Stimulated activated CD4-positive, alpha-beta T cell treated with anti-CD3 and anti-CD28 coated beads, Interleukin-15, amount 100 ng/mL, for 24 hours (primary cell): ENCODE data around the gene SYNJ2.

ENCODE experiments used
- DNase-seq: peaks from one replicate; pipeline ENCODE4 v3.0.0-alpha.2; 2020

The SYNJ2 gene

DNA sequence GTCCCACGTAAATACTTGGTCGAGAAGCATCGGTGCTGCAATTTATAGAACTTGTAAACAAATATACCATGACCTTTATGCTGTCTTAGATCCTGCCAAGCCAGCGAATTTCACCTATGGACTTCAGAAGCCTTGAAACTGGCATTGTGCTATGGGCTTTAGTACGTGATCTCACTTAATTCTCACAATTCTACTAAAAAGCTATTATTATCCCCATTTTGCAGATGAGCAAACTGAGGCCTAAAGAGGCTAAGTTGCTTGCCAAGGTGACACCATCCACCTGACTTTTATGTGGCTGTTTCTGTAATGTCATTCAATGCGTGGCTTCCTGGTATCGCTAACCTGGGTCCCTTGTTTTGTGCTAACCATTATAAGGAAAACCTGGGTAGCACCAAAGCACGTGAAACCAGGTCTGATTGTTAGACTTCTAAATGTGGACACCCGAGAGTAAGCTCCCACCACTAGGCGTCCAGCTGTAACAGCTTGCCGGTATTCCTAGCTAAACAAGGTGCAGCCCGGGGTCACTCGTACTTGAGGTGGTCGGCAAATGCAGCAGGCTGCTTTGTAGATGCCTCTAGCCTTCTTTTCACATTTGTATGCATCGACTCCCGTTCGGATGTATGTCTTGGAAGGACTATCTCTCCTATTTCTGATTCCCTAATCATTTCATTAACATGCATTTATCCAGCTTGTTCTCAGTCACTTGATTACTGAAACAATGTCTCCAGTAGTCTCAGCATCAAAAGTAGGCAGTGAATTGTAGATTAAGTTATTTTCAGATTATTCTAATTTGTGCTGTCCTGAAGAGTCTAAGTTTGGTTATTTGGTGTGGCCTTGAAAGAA is 1.1 kb downstream of the SYNJ2 start:
- peak; percentile 19 for DNase-seq

- no peak for DNase-seq
Observed at GRCh38 chr6:157983406-157984119, 1.9 kb downstream of the SYNJ2 start.

- no peak for DNase-seq
Observed at GRCh38 chr6:157984128-157984527, 2.5 kb downstream of the SYNJ2 start.

DNA sequence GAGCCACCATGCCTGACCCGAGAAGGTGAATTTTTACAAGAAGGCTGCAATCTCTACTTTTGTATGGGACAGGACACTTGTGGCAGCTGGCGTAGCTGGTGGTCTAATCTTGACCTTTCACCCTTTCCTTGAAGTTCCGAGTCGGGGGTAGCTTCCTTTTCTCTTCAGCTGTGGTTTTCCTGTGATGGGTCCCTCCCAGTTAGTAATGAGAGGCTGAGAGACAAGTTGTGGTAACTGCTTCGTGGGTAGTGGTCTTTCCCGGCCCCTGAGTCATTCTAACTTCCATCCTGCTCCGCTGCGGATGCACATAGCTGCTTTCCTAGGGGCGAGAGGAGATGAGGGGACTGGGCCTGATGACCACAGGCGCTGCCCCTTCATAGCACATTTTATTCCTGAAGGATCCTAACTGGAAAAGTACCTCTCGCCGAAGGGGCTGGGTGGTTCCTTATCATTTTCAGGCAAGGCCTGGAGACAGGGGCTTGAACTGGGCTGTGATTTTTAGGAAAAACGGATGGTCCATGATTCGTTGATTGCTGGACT is 3.1 kb downstream of the SYNJ2 start:
- DNase-seq = peak; percentile 21

GRCh38 chr6:157985378-157986155 is 3.9 kb downstream of the SYNJ2 start:
- no peak for DNase-seq

- no peak for DNase-seq
Observed at GRCh38 chr6:157987788-157988699, 6.4 kb downstream of the SYNJ2 start.

DNA sequence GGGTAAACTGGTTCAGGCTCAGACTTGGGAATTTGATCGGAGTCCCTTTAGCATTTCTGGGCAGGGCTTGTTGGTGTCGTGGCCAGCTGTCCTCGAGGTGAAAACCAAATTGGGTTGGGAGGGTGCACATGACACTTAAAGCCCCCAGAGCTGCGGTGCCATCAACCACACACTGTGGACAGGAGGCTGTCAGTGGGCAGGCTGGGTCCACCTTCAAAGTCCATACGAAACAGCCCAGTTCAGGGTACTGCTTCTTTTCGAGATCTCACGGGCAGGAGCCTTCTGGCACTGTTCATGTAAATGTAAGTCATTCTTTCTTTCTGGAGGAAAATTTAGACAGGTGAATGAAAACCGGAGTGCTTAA is 7.0 kb downstream of the SYNJ2 start:
- DNase-seq = no peak

- DNase-seq = peak; percentile 42
Observed at GRCh38 chr6:157989541-157990289, 8.1 kb downstream of the SYNJ2 start.

DNA sequence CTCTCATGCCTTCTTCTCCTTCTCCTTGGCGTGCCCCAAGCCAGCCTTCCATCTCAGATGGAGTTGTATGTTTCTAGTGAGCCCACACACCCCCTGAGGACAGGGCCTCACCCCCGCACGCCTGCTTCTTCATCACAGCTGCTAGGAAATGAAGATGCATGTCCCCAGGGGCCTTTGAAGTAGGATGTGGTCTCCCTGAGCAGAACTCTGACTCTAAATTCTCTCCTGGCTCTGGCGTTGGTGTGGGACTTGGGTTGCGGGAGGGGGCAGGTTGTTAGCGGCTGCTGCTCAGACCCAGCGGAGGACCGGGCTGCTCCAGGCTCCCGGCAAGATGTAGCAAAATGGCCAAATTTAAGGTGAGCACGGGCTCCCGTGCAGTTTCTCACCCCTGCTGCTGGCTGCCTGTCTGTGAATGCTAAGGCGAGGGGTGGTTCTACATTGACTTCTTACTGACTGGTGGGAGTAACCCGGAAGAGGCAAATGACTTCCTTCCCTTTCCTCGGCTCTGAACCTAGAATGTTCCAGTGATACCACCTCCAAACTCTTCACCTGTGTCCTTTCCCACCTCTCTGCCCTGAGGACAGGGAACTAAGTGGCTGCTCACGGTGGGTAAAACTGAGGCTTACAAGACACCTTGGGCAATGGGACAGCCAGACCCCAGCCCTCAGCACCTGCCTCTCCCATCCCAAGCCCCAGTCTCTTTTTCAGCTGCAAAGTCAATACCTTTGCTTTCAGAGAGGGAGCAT is 8.8 kb downstream of the SYNJ2 start:
- peak; percentile 53 for DNase-seq

GRCh38 chr6:157991067-157991432 is 9.4 kb downstream of the SYNJ2 start:
- DNase-seq = no peak

DNA sequence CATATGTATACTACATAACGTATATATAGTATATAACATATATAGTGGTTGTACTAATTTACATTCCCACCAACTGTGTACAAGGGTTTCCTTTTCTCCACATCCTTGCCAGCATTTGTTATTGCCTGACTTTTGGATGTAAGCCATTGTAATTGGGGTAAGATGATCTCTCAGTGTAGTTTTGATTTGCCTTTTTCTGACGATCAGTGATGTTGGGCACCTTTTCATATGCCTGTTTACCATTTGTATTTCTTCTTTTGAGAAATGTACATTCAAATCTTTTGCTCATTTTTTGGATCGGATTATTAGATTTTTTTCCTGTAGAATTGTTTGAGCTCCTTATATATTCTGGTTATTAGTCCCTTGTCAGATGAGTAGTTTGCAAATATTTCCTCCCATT is 11.4 kb downstream of the SYNJ2 start:
- DNase-seq = no peak

- DNase-seq = no peak
Observed at GRCh38 chr6:157994125-157994795, 12.6 kb downstream of the SYNJ2 start.

GRCh38 chr6:157995458-157995857 is 13.8 kb downstream of the SYNJ2 start:
- DNase-seq = no peak

- DNase-seq = no peak
Observed at GRCh38 chr6:157996201-157996712, 14.6 kb downstream of the SYNJ2 start.

GRCh38 chr6:157996918-157997702 is 15.4 kb downstream of the SYNJ2 start:
- no peak for DNase-seq

- DNase-seq = no peak
Observed at GRCh38 chr6:157997893-157998608, 16.4 kb downstream of the SYNJ2 start.

- no peak for DNase-seq
Observed at GRCh38 chr6:157998707-157999167, 17.1 kb downstream of the SYNJ2 start.
